Ishikawa (cell line): ENCODE measurements around the gene CHST11.

Experiments
- CEBPB ChIP-seq: IDR thresholded peaks from 2 replicates; pipeline ENCODE4 v1.6.1; 2012
- CREB1 ChIP-seq: IDR thresholded peaks from 2 replicates; pipeline ENCODE4 v1.6.1; 2012; ENCODE audit warnings: low read depth
- MAX ChIP-seq: IDR thresholded peaks from 2 replicates; pipeline ENCODE4 v1.6.1; 2012
- RAD21 ChIP-seq: IDR thresholded peaks from 2 replicates; pipeline ENCODE4 v1.6.1; 2012; ENCODE audit warnings: low read depth
- REST ChIP-seq: IDR thresholded peaks from 2 replicates; pipeline ENCODE4 v1.6.1; 2012; ENCODE audit warnings: low read depth, mild to moderate bottlenecking
- YY1 ChIP-seq: IDR thresholded peaks from 2 replicates; pipeline ENCODE4 v1.6.1; 2012; ENCODE audit warnings: low read depth
- ZBTB7A ChIP-seq: IDR thresholded peaks from 2 replicates; pipeline ENCODE4 v1.6.1; 2012; ENCODE audit warnings: low read depth

- TF ChIP-seq RAD21 (no peak), REST (no peak), ZBTB7A (no peak), YY1 (no peak), CREB1 (no peak), MAX (no peak), CEBPB (no peak)
Observed at GRCh38 chr12:104568487-104568868, 111.7 kb downstream of the CHST11 start.
